ENCODE data around the gene CFB.
"Not testable (repeated sequence)": the region's sequence is repeated elsewhere in the genome, so short reads cannot be mapped to it uniquely, and the experiment has no call there.

- TF ChIP-seq, protein P1, sequence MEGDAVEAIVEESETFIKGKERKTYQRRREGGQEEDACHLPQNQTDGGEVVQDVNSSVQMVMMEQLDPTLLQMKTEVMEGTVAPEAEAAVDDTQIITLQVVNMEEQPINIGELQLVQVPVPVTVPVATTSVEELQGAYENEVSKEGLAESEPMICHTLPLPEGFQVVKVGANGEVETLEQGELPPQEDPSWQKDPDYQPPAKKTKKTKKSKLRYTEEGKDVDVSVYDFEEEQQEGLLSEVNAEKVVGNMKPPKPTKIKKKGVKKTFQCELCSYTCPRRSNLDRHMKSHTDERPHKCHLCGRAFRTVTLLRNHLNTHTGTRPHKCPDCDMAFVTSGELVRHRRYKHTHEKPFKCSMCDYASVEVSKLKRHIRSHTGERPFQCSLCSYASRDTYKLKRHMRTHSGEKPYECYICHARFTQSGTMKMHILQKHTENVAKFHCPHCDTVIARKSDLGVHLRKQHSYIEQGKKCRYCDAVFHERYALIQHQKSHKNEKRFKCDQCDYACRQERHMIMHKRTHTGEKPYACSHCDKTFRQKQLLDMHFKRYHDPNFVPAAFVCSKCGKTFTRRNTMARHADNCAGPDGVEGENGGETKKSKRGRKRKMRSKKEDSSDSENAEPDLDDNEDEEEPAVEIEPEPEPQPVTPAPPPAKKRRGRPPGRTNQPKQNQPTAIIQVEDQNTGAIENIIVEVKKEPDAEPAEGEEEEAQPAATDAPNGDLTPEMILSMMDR (IDR thresholded peaks at IDR 0.05) = not testable (repeated sequence)
- TF ChIP-seq ZFX (IDR thresholded peaks at IDR 0.05; ENCODE audit: borderline replicate concordance) = not testable (repeated sequence)
Measured at GRCh38 chr6:31909298-31909697, 36.6 kb upstream of the CFB start.

Data from 22Rv1 (cell line).